Epithelial cell of proximal tubule (primary cell): ENCODE data around the gene TRMT112. TPM values are rescaled to one million over a fixed set of nuclear protein-coding genes. Genes with fewer than 3 reads are reported as not detected.

ENCODE experiments used
- DNase-seq: peaks from one replicate; pipeline ENCODE4 v3.0.0-alpha.2; 2011; ENCODE audit warnings: low read depth
- H3K4me3 ChIP-seq: 2 replicates; pipeline ENCODE4 v1.5.1; 2011; ENCODE audit warnings: low read depth, mild to moderate bottlenecking, low read length
- total RNA-seq: library from RNA; depleted of rRNA; stranded (reverse); fragments of >200 nt; gene quantifications from 2 replicates; pipeline ENCODE4 v1.2.3, GENCODE V29; 2015
- TF ChIP-seq, protein P1 (sequence below): conservative IDR thresholded peaks from 2 replicates; pipeline ENCODE4 v1.5.1; 2012; ENCODE audit warnings: low read depth, mild to moderate bottlenecking, low read length

TRMT112 gene
- total RNA-seq, 1 donor from 2014 or later: 470 TPM

GRCh38 chr11:64298966-64299846 lies 18.2 kb downstream of the TRMT112 start:
- peak overlapping the region; percentile 38 for H3K4me3 ChIP-seq
- DNase-seq: no peak
- TF ChIP-seq, protein P1, sequence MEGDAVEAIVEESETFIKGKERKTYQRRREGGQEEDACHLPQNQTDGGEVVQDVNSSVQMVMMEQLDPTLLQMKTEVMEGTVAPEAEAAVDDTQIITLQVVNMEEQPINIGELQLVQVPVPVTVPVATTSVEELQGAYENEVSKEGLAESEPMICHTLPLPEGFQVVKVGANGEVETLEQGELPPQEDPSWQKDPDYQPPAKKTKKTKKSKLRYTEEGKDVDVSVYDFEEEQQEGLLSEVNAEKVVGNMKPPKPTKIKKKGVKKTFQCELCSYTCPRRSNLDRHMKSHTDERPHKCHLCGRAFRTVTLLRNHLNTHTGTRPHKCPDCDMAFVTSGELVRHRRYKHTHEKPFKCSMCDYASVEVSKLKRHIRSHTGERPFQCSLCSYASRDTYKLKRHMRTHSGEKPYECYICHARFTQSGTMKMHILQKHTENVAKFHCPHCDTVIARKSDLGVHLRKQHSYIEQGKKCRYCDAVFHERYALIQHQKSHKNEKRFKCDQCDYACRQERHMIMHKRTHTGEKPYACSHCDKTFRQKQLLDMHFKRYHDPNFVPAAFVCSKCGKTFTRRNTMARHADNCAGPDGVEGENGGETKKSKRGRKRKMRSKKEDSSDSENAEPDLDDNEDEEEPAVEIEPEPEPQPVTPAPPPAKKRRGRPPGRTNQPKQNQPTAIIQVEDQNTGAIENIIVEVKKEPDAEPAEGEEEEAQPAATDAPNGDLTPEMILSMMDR: no peak

DNA sequence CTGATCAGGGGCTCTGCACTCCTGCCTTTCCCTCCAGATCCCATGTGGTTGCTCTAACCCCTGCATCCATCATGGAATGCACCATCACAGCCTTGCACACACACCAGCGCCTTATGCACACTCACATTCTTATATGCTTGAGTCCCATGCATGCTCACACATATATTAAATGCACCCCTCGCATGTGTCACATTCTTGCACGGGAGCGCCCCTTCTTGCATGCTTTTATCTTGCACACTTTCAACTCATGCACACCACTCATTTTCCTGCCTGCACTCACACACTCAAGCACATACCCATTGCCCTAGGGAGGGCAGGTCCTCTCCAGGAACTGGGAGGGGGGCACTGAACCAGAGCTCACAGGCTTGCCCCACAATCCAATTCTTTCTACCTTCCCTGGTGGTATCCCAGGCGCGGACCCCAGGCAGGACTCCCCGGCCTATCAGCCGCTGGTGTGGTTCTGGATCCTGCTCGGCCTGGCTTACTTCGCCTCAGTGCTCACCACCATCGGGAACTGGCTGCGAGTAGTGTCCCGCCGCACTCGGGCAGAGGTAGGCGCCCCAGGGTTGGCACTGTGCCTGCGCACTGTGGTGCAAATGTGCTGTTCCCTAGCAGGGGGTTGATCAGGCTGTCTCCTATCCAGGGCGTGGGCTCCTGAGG lies 19.5 kb downstream of the TRMT112 start:
- TF ChIP-seq, protein P1: no peak
- no peak overlapping the region for H3K4me3 ChIP-seq
- no peak for DNase-seq

- no peak overlapping the region for H3K4me3 ChIP-seq
- DNase-seq: no peak
- TF ChIP-seq, protein P1: no peak
Observed at GRCh38 chr11:64296830-64297698, 20.3 kb downstream of the TRMT112 start.

DNA sequence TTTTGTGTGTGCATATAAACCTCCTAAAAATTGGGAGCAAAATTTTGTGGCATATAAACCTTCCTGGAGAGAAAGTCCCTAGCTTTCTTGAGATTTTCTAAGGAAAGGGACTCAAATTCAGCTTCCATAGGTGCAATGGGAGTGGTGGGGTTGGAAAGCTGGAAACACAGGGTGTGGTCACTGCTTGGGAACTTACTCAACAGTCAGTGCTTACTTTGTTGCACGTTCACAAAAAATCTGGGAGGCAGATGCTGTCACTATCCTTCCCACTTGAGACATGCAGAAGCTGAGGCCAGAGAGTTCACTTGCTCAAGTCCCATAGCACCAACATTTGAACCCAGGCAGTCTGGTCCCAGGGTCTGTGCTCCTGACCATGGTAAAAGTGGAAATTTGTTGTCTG lies 21.1 kb downstream of the TRMT112 start:
- H3K4me3 ChIP-seq: no peak overlapping the region
- DNase-seq: no peak
- TF ChIP-seq, protein P1: no peak

DNA sequence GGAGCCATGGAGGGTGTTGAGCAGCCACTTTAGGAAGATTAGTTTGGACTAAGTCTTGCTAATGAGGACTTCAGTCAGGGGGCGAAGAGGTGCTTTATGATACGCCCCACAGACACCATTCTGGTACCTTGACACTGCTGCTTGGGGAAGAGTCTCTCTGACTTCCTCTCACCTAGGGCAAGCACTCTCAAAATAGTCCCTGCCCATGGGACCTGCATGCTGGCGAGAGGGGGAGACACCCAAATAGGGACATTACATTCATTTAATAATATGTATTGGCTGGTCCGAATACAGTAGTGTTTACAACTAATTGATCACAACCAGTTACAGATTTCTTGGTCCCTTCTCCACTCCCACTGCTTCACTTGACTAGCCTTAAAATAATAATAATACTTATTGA lies 21.6 kb downstream of the TRMT112 start:
- no peak for DNase-seq
- TF ChIP-seq, protein P1: no peak
- H3K4me3 ChIP-seq: no peak overlapping the region

GRCh38 chr11:64294774-64295173 lies 22.6 kb downstream of the TRMT112 start:
- TF ChIP-seq, protein P1: no peak
- DNase-seq: no peak
- H3K4me3 ChIP-seq: no peak overlapping the region
